Mammary epithelial cell (primary cell): ENCODE data around the gene CAMTA1.

ENCODE experiments used
- CTCF ChIP-seq, 2 donors: IDR thresholded peaks in 1 of 2; conservative IDR thresholded peaks in 1 of 2; 2 replicates each; pipeline ENCODE4 v1.5.1; 2011 to 2012; ENCODE audit warnings: inconsistent platforms in 2 of 2, low read length in 2 of 2, mild to moderate bottlenecking in 2 of 2, control low read depth in 1 of 2, low read depth in 1 of 2; ENCODE audit not compliant: insufficient read depth in 1 of 2; ENCODE audit errors: extremely low read depth in 1 of 2
- EZH2 ChIP-seq: IDR thresholded peaks from 2 replicates; pipeline ENCODE4 v1.6.1; 2012; ENCODE audit warnings: low read length, inconsistent platforms, borderline replicate concordance

GRCh38 chr1:7704214-7705047 lies 919.2 kb downstream of the CAMTA1 start:
- TF ChIP-seq CTCF (conservative IDR thresholded peaks at IDR 0.05 in 1 of 2, IDR thresholded peaks at IDR 0.05 in 1 of 2; ENCODE audit: extremely low read depth in 1 of 2, insufficient read depth in 1 of 2, low read depth in 1 of 2, low read length in 2 of 2), result no peak
- TF ChIP-seq EZH2, result no peak
